Stimulated activated CD8-positive, alpha-beta memory T cell treated with anti-CD3 and anti-CD28 coated beads, Interleukin-7, amount 100 ng/mL, for 24 hours (primary cell): ENCODE data around the gene GPC3.
"Not testable (repeated sequence)": the region's sequence is repeated elsewhere in the genome, so short reads cannot be mapped to it uniquely, and the experiment has no call there.

ENCODE experiments used
- DNase-seq: peaks from one replicate; pipeline ENCODE4 v3.0.0-alpha.2; 2020; ENCODE audit warnings: low read depth

GPC3 gene

DNA sequence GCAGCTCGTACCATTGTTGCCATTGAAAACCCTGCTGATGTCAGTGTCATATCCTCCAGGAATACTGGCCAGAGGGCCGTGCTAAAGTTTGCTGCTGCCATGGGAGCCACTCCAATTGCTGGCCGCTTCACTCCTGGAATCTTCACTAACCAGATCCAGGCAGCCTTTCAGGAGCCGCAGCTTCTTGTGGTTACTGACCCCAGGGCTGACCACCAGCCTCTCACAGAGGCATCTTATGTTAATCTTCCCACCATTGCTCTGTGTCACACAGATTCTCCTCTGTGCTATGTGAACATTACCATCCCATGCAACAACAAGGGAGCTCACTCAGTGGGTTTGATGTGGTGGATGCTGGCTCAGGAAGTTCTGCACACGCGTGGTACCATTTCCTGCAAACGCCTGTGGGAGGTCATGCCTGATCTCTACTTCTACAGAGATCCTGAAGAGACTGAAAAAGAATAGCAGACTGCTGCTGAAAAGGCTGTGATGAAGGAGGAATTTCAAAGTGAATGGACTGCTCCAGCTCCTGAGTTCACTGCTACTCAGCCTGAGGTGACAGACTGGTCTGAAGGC is 222.3 kb downstream of the GPC3 start:
- not testable (repeated sequence) for DNase-seq

DNA sequence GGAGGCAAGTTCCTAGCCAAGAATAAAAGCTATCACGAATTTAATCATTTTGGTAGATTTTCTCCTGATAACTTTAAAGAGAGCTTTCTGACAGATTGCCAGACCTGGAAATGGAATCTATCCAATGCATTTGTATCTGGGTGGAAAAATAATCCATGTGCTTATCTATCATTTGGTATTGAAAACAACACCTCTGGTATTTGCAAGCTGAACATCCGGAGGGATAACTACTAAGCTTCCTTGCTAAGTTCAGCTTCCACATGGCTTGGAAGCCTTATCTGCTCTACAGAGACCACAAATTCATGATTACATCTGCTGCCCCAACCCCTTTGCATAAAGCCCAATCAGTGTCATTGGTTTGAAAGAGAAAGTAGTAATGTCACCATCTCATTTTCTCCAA is 230.7 kb downstream of the GPC3 start:
- DNase-seq: no peak

DNA sequence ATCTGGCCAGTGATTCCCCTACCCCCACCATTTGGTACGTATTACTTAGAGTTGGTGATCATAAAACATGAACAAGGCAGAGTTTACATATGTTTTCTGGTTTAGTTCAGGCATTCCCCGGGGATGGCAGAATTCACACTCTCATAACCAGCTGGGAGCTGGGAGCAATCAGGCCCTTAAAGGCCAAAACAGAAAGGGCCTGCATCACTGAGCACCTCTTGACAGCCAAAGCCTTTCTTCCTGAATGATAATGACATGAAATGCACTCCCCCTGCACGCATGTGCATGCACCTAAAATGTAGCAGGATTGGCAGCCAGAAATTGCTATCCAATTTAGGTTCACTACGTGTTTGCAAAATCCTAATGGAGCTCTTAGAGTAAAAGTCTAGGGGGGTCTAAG is 235.4 kb downstream of the GPC3 start:
- no peak for DNase-seq

DNA sequence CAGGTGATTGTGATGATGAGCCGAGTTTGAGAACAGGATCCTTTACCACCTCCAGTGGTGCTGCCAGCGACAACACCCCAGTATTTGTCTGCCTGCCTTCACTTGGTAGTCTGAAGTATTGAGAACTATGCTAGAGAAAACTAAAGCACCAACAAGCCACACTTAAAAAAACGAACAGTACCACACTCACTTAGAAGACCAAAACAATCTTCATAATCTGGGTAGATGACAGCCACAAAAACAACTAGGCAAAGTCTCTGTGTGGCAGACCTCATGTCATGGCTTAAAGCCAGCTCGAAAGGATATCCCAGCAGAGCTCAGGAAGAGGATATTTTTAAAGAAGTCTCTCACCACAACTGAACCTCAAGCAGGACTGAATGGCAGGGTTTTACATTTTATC is 236.0 kb downstream of the GPC3 start:
- no peak for DNase-seq

DNA sequence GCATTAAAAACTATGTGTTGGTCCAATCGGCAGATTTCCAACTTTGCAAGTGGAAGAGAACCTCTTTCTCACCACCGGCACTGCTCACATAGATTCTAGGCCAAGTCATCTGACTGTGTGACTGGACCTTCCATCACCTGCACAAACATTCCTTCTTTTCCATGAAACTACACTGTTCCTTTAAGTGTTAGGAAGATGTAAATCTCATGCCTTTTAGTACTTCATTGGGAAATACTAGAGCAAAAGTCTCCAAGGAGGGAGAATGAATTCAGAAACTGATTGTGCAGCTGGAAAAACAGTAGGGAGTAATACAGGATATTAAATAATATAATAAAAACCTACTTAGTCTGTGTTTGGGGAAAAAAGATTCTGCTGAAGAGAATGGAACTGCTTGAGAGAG is 238.2 kb downstream of the GPC3 start:
- DNase-seq: no peak

DNA sequence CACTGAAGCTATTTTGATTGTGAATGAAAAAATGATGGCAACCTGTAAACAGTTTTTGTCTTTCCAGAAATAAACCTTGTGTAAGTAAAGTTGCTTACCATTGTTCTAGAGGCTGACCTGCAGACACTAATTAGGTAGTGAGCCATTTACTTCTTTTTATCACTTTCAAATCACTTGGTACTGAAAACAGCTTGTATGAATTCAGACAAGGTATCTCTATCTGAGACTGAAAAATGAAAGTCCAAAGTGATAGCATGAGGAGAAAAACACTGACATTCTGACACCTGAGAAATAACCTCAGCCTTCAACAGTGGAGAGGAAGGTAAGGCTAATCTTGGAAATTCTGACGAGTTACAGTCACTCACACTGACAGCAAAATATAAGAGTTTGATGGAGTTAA is 238.8 kb downstream of the GPC3 start:
- DNase-seq: no peak

DNA sequence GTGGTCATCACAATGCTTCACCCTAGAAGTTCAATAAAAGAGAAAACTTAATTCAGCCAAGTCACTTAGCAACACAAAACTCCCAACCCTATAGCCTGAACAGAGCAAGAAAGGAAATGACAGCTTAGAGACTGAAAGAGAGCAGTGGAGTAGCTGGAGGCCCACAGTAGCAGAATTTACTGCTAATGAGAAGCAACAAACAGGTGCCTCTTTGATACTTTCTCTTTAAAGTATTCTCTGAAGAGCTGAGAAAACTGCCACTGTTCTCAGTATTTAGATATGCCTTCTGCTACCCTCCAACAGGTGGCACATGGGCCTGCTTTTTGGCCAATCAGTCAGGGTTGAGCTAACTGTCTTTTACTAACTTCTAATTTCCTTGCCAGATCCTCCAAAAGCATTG is 240.0 kb downstream of the GPC3 start:
- DNase-seq: no peak

DNA sequence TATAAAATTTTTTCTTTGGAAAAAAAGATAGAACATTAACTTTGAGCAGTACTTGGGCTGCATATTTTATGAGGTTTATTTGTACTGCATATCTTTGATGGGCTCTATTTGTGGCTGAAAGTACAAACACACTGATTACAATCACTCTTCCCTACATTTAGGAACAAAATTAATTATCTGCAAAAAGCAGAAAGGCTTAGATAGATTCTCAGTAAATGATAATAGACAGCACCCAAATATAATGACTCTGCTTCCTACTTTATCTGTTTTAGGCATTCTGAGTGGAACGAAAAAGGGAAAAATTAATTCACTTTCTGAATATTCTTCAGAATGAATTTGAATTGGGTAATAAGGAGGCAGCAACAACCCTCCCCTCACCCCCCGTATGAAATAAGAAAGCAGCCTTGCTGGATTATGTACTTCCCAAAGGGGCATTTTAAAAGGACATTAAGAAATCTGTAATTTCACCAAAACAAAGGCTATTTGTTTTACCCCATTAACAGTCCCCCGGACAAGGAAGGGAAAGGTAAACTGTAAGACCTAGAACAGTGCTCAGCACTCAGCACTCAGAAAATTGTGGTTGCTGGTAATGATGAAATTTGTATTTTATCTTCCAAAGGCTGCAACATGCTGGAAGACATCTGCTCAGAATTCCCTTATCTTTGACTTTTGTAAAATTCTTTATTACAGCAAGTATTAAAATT is 242.6 kb downstream of the GPC3 start:
- no peak for DNase-seq

DNA sequence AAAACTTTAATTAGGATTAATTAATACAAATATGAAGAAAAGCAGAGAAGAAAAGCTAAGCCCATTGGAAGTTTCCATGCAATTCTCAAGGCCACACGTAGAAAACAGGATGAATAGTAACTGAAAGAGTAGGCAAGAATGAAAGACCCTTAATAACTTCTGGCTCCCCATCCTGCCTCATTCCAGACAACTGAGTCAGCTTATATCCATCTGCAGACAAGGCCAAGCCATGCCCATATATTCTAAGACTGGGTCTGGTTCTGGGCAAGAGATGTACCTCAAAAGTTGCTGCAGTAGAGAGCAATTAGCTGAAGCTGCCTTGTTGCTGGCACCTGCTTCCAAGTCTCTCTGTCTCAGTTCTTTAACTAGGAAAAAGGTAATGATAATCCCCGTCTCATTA is 244.1 kb downstream of the GPC3 start:
- no peak for DNase-seq

DNA sequence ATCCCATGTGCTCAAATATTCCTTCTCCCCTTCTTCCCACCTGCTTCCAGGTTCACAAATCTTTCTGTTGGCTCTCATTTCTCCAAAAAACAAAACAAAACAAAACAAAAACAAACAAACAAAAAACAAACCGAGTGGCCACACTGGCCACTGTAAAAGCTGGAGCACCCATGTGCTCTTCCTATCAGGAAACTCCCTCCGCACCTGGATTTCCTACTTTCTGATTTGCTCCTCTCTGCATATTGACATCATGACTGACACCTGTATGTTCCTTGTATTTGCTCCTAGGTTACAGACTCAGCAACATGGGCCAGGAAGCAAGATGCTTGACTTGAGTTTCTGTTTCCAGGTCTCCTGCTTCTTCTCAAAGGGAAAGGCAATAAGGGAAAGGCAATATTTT is 258.8 kb downstream of the GPC3 start:
- DNase-seq: no peak

DNA sequence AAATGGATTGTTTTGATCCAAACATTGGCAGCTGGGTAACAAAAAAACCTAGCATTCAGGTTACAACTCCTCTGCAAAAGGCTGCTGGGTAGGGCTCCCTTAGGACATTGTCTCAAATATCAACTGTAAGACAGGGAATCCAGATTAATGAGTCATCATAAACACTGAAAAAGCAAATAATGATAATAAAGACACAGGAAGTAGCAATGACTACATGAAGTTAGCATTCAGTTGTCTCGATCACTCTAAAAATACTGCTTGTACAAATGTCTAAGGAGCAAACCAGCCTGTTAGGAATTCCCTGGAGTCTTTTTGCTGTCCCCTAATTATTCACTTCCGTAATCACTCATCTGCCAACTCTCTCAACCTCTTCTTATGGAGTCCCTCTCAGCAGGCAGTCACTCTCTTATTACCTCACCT is 259.2 kb downstream of the GPC3 start:
- no peak for DNase-seq

DNA sequence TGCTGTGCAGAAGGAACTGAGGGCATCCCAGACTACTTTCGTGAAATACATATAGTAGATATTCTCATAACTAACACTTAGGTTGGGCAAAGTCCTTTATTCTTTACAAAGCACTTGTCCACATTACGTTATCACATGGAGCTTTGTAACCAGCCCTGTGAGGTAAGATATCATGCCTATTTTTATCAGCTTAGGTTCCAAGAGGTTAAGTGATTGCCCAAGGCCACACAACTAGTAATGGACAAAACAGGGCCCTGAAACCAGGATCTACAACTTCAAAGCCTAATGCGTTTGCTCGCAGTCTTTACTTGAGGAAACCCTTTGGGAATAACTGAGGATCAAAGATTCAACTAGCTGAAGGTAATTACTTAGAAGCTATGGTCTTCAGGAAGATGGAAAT is 261.5 kb downstream of the GPC3 start:
- no peak for DNase-seq

DNA sequence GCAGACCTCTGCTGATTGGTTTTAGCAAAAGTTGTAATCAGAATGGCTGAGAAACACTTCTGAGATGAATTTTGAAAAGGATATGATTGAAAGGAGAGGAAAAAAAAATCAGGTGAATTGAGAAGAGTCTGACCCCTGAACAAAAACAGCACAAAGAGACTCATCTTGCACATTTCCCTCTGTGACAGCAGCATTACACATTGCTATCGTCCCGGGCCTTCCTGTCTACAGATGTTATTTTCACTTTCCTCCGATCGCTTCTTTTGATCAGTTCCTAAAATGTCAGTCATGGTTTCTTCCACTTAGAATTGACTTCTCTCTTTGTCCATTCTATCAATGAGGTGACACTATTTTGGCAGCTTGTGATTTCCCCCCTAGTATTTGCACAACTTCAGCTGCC is 262.6 kb downstream of the GPC3 start:
- no peak for DNase-seq

DNA sequence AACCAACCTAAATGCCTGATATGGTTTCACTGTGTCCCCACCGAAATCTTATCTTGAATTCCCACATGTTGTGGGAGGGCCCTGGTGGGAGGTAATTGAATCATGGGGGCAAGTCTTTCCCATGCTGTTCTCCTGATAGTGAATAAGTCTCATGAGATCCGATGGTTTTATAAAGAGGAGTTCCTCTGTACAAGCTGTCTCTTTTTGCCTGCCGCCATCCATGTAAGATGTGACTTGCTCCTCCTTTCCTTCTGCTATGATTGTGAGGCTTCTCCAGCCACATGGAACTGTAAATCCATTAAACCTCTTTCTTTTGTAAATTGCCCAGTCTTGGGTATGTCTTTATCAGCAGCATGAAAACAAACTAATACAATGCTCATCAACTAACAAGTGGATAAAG is 265.1 kb downstream of the GPC3 start:
- not testable (repeated sequence) for DNase-seq

DNA sequence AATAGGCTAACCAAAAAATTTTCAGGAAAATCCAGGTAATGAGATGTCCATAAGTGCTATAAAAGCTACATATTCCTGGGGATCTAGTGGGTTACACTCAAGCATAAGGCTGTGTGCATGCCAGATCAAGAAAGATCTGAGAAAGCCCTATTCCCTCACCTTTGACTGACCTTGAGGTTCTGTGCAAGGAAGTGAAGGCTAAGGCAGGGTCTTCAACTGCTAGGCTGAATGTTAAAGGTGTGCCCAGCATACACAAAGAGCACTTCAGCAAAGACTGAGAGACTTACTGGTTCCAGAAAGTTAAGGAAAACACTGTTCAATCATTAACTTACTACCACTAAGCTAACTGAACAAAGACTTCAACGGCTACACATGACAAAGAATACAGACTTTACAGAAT is 269.7 kb downstream of the GPC3 start:
- DNase-seq: no peak

DNA sequence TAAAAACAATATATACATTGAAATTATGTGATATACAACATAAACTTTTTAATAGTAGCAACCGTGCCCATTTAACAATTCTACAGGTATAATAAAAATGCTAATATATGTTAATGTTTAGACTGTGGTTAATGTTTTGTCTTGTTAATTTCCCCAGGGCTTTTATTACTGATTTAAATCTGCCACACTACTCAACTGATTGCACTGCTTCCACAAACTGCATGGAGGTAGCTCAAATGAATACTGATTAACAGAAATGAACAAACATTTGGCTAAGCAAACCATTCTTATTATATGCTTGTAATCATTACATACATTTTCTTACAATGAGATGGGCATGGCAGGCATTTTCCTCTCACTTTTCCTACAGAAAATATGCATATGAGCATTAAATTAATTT is 275.9 kb downstream of the GPC3 start:
- DNase-seq: no peak

DNA sequence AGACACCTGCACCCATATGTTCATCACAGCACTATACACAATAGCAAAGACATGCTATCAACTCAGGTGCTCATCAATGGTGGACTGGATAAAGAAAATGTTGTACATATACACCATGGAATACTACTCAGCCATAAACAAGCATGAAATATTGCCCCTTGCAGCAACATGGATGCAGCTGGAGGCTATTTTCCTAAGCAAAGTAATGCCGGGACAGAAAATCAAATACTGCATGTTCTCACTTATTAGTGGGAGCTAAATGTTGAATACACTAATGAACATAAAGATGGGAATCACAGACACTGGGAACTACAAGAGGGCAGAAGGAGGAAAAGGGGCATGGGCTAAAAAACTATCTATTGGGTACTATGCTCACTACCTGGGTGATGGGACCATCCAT is 278.5 kb downstream of the GPC3 start:
- no peak for DNase-seq

DNA sequence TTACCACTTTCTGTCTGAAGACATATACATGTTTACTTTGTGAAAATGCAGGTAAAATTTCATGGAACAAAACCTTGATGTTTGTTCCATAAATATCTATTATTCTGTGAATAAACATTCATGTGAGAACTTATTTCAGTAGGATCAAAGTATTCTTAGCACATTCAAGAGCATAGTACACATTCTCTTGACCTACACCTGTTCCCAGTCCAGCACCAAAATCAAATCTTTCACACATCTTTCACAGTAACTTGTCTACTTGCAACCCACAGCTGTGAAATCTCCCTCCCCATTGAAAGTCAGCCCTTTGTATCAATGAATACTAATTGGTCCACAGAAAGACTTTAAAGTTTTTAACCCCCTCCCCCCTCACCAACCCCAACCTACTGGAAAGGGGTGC is 283.2 kb downstream of the GPC3 start:
- DNase-seq: no peak

DNA sequence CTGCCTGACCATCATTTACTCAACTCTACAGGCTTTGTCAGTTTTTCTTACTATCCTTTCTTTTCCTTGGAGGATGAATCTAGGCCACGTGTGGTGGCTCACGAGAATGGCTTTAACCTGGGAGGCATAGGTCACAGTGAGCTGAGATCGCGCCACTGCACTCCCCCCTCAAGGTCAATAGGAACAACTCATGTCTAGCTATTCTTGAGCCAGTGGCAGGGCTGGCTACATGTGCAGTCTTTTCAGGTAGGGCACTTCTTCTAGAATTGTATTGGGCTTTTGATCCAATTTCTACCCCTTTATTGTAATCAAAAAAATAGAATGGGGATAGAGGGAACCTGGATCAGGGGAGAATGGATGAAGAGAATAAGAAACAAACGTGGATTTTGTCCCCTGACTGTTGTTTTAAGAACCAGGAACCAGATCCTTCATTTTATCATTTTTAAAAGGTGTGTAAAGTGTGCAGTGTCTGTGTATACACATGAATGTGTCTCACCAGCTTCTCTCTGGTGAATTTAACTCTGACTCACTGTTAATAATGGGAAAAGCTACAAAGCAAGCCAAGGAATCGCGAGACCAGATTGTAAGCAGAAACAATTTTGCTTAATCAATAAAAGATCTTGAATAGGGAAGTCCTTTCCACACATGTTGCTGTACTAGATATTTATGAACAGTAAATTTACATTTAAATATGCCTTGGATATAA is 286.2 kb downstream of the GPC3 start:
- DNase-seq: no peak

DNA sequence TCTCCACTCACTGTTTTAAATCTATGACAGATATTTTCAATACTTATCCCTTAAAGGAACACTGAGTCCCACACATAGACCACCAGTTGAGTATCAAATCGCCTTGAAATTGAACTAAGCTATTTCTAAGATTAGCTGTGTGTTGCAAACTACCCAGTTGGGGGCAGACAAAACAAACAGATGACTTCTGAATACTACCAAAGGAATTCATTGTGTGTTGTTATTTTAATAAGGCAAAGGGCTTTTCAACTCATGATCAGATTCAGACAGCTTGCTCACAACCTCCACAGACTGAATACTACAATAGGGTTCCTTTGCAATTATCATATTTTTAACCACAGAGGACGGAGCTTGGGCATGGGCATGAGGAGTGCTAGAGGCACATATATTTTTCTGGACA is 287.1 kb downstream of the GPC3 start:
- DNase-seq: no peak

DNA sequence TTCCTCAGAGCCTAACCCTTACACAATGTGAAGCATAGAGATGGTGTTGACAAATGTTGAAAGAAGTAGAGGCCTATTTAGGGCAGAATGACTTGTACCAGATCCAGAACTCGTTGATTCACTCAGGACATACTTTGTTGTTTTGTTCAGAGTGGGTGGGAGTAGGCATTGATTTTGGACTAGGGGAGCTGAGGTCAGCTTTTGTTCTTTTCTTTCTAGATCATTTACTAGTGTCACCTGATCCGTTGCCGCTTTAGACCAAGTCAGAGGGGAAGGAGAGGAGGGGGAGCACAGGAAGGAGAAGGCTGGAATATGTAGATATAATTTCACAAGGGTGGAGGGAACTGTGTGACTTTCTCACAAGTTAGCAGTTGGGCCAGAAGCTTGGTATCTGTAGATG is 287.7 kb downstream of the GPC3 start:
- no peak for DNase-seq

DNA sequence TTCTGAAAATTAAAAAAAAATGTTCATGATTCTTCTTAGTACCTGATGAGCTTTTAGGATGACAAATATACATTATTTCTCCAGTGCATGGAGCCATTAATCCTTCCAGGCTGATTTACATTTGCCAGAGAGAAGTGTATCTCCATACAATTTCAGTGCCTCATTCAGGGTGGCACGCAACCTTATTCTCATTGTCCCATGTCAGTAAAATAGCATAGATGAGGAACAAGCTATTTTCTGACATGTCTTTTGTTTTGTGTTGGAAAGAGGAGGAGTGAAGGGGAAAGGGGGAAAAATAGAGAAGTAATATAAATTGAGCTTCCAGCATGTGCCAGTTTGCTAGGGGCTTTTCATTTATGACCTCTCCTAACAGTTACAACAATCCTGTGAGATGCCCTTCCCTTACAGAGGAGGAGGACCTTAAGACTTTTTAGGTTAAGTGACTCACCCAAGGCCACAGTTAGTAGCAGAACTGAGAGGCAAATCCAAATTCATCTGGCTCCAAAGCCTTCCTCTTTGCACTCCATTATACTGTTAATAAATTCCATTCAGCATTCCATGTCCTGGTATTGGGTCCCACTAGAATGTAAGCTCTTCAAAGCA is 295.3 kb downstream of the GPC3 start:
- no peak for DNase-seq

DNA sequence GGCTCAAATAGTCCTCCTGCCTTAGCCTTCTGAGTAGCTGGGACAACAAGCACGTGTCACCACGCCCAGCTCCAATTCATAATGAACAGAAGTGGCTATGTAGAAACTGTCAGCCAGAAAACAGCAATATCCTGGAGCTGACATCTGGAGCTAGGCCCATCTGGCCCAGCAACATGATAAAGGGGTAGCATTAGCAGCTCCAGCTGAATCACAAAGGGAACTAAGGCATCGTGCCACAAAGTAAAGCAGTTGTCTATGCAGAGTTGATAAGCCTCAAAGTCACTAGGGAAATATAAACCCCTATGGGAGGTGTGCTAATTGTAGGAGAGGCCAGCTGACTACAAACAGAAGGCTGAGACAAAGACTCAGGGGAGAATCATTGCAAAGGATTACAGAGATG is 299.6 kb downstream of the GPC3 start:
- no peak for DNase-seq
